HG03342 (cell line): ENCODE data around the gene SF3A2.
"Not testable (repeated sequence)": the region's sequence is repeated elsewhere in the genome, so short reads cannot be mapped to it uniquely, and the experiment has no call there.

ENCODE experiments used
- ATAC-seq: cut with Tn5 transposase; IDR thresholded peaks from one replicate; pipeline ENCODE4 v1.9.1; 2021; ENCODE audit warnings: mild to moderate bottlenecking, moderate library complexity; ENCODE audit not compliant: unreplicated experiment

The SF3A2 gene

DNA sequence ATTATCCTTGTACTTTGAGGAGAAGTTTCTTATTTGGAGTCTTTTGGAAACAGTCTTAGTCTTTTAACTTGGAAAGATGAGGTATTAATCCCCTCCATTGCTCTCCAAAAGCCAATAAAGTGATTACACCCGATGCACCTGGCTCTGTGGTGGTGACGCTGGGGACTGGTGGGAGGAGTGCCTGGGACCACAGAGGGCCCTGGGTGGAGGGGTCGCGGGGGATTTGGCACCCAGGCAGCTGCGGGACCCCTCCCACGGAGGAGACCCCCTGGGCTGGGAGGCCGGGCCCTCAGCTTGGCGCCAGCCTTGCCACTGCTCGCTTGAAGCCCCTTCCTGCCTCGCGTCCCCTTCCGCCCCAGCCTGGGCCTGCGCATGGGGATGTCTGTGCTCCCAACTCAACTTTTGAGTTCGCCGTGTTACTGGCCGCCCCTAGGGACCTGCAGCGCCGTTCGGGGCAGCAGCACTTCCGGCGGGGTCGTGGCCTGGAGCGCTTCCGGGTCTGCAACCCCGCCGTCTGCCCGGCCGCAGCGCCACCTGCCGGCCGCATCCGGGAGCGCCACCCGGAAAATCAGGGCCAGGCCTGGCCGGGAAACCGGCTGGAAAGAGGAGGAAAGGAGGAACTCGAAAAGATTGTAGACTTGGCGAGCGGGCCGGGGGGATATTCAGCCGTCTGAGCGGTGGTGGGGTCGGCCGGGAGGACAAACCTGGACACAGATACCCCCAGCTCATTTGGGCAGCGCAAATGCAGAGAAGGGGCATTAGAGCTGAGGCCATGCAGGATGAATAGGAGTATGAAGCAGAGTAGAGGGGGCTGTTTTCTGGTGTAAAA lies 36.9 kb downstream of the SF3A2 start:
- ATAC-seq = peak; percentile 37

DNA sequence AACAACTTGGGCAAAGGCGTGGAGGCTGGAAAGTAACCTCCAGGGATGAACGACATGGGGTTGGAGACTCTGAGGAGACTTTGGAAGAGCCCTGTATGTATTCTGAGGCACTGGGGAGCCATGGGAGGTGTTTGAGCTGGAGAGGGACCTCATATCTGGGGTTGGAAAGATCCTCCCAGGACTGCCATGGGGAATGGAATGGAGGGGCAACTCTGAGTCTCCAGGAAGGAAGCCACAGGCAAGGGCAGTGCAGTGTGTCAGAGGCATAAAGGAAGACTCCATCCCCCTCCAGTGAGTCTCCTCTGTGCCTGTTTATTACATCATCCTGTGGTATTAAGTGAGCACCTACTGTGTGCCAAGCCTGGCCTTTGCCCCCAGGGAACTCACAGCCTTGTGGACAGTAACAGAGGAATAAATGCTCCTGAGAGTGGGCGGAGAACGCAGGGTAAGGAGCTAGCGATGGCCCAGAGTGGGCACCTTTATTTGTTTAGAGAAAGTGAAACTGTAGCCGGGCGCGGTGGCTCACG lies 37.6 kb downstream of the SF3A2 start:
- ATAC-seq = no peak

DNA sequence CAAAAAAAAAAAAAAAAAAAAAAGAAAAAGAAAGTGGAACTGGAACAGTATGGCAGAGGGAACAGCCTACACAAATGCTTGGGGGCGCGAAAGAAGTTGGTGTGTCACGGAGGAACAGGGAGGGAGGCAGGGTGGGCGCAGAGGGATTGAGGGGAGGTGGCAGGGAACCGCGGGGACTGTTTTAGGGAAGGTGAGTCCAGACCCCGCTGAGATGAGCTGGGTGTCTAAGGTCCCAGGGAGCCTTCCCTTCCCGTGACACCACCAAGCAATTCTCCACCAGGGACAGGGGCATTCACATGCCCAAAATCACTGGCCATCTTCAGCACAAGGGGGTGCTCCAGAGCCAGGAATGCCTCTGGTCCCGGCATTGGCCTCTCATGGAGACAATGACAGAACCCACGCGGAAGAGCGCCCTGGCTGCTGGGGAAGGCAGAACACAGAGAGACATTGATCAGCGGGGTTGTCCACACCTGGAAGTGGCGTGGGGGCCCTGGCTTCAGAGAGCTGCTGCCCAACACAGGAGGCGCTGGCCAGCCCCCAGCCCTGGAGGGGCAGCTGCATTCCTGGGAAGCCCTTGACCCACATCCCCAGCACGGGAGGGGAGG lies 38.4 kb downstream of the SF3A2 start:
- ATAC-seq = no peak

DNA sequence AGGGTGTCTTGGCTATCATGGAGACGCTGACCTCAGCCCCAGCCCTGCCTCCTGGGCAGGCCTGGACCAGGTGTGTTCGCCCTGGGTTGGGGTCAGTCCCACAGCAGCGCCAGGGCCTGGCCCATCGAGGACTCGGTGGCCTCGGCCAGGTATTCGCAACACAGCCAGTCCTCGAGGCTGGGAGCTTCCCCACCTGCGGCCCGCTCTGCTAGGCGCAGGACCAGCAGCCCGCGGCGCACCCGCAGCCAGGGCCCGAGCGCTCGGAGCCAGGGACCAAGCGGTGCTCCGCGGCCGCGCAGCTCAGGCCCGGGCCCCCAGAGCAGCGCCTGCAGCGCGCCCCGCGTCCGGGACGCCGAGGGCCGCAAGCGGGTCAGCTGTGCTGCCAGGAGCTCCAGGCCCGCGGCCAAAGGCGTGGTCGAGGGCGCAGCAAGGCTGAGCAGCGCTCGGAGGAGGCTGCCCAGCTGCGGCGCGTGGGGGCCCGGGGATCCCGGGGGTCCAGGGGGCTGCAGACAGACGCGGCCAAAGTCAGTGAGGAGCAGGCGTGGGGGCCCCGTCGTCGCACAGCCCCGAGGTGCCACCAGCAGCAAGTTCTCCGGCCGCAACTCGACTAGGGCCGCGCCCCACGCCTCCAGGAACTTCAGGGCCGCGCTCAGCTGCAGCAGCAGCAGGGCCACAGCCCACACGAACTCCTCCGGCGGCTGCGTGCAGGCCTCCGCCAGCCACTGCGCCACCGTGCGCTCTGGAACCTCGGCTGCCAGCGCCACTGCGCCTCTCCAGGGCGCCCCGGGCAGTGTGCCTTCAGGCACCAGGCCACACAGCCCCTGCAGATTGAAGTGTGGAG lies 39.2 kb downstream of the SF3A2 start:
- no peak for ATAC-seq

DNA sequence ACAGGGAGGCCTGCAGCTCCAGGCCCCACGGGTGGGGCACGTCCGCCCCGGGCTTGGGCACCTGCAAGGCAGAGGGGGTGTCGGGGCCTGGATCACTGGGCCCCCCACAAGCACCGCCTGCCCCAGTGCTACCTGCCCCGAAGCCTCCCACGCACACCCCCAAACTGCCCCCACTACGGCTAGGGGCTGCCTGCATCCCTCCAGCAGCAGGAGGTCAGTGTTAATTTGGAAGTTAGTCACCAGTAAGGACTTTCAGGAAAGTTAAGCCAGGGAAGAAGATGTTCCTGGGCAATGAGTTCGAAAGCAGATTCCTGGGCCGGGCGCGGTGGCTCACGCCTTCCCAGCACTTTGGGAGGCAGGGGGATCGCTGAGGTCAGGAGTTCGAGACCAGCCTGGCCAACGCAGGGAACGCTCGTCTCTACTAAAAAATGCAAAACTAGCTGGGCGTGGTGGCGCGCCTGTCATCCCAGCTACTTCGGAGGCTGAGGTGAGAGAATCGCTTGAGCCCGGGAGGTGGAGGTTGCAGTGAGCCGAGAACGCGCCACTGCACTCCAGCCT lies 39.9 kb downstream of the SF3A2 start:
- no peak for ATAC-seq

DNA sequence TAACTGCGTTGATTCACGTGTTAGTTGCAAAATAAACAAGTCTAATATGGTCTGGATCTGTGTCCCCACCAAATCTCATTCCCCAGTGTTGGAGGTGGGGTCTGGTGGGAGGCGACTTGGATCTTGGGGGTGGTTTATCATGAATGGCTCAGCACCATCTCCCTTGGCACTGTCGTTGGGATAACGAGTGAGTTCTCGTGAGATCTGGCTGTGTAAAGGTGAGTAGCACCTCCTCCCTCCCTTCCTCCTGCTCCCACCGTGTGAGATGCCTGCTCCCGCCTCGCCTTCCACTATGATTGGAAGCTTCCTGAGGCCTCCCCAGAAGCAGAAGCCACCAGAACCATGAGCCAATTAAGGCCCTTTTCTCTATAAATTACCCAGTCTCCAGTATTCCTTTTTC lies 40.5 kb downstream of the SF3A2 start:
- no peak for ATAC-seq

DNA sequence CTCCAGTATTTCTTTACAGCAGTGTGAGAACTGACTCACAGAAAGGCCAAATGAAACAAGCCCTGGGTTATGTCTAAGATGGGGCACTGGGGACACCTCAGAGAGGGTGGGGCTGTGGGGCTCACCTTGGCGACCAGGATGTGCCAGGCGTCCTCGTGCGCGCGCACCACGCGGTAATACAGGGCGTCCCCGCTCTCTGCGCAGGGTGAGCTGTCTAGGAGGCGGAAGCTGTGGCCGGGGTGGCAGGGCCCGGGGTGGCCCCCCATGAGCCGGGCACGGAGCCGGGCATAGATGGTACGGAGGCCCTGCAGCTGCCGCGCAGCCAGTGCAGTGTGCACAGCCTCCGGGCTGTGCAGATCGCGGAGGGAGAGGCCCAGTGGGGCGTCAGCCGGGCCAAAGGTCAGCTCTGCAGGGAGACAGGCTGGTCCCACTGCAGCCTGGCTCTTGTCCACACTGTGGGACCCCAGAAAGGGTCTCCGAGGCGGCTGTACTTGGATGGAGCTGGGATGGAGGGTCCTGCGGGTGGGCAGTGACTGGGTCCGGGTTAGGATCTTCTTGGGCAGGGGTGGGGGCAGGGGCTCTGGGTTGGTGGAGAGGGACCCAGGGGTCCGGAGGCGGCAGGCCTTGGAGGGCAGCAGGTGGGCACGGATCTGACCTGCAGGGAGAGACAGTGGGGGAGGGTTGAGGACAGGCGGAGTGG lies 42.0 kb downstream of the SF3A2 start:
- no peak for ATAC-seq

DNA sequence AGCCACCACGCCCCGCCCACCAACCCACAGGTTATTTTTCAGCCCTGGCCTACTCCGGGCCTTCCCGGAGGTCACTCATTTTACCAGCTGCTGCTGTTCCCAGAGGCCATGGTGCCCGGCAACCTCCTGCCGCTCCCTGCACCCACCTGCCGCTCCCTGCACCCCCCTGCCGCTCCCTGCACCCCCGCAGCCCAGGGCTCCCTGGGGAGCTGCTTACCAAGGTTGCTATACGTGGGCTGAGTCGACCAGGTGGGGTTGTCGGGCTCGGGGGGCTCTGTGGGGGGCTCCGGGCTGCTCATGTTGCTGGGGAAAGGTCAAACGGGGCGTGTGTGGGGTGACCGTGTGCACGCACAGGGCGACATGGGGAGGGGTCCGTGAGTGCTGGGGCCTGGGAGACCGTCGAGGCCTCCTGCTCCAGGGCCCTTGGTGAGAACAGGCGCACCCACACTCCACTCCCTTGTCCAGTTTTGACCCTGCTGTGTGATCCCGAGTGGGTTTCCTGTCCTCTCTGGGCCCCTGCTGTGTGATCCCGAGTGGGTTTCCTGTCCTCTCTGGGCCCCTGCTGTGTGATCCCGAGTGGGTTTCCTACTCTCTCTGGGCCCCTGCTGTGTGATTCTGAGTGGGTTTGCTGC lies 44.1 kb downstream of the SF3A2 start:
- no peak for ATAC-seq

DNA sequence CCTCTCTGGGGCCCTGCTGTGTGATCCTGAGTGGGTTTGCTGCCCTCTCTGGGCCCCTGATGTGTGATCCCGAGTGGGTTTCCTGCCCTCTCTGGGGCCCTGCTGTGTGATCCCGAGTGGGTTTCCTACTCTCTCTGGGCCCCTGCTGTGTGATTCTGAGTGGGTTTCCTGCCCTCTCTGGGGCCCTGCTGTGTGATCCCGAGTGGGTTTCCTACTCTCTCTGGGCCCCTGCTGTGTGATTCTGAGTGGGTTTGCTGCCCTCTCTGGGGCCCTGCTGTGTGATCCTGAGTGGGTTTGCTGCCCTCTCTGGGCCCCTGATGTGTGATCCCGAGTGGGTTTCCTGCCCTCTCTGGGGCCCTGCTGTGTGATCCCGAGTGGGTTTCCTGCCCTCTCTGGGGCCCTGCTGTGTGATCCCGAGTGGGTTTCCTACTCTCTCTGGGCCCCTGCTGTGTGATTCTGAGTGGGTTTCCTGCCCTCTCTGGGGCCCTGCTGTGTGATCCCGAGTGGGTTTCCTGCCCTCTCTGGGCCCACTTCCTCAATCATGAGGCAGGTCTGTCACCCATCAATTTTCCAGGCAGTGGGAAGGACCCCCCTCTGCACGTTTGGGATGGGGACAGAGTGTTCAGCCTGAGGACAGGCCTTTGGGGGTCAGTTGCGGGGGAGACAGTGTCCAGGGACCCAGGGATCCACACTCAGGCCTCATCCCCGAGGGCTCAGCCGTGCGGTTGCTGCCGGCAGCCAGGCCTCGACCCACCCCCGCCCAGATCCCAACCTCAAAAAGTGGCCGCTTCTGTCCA lies 44.8 kb downstream of the SF3A2 start:
- ATAC-seq = not testable (repeated sequence)

DNA sequence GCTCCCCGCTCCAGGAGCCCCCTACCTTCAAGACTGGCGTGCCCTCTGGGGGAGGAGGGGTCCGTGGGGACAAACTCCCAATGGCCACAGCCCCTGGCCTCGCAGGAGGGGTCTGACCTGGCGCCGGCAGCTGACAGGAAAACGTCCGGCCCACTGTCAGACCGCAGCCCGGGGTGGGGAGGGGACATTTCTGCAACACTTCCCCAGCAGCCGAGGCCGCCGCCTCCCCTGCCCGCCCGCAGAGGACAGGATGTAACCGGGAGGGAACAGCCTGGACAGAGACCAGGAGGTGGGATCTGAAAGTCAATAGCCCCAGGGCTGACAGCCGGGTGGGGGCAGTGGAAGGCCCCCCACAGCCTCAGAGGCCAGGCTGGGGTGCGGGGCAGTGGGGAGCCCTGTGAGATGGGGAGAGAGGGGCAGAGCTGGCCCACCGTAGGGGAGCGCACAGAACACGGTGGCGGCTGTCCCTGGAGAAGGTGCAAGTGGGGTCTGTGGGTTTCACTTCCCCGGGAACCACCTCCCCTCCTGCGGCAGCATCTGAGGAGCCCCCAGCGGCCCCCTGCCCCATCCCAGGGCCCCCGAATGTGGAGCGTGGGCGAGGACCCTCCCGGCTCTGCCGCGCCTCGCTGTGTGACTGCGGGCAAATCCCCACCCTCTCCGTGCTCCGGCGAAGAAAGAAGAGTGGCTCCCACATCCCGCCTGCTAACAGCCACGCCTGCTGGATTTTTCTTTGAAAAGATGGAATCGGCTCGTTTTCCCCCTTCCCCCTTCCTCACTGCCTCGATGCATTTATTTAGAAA lies 45.6 kb downstream of the SF3A2 start, which contains the start of gene PEAK3:
PEAK3 (minus strand) TSS at position 114 of the 800 bp plus-strand sequence. CDS start 1,244 bp downstream, outside the sequence.
- ATAC-seq = no peak

DNA sequence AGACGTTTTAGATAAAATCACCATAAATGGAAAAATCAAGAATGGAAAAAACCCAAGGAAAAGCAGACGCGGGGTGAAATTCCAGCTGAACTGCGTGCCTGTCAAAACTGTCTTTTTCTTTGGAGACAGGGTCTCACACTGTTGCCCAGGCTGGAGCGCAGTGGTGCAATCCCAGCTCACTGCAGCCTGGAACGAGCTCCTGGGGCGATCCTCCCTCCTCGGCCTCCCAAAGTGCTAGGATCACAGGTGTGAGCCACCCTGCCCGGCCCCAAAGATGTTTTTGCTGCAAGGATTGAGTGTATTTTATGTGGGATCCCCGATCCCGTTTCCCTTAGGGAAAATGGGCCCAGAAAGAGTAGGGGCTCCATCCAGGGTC lies 46.2 kb downstream of the SF3A2 start:
- no peak for ATAC-seq

DNA sequence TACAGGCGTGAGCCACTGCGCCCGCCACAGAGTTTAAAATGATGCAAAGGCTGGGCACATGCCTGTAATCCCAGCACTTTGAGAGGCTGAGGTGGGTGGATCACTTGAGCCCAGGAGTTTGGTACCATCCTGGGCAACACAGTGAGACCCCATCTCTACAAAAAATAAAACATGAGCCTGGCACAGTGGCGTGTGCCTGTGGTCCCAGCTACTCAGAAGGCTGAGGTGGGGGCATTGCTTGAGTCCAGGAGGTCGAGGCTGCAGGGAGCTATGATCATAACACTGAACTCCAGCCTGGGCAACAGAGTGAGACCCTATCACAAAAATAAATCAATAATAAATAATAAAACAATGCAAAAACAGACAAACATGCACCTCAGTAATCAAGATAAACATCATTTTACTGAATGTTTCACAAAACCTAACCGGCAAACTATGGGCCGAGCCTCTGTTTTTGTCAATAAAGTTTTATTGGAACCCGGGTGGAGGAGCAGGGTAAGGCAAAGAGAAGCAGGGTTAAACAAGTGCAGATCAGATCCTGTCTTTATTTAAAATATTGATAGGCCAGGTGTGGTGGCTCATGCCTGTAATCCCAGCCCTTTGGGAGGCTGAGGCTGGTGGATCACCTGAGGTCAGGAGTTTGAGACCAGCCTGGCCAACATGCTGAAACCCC lies 47.3 kb downstream of the SF3A2 start:
- ATAC-seq = no peak

DNA sequence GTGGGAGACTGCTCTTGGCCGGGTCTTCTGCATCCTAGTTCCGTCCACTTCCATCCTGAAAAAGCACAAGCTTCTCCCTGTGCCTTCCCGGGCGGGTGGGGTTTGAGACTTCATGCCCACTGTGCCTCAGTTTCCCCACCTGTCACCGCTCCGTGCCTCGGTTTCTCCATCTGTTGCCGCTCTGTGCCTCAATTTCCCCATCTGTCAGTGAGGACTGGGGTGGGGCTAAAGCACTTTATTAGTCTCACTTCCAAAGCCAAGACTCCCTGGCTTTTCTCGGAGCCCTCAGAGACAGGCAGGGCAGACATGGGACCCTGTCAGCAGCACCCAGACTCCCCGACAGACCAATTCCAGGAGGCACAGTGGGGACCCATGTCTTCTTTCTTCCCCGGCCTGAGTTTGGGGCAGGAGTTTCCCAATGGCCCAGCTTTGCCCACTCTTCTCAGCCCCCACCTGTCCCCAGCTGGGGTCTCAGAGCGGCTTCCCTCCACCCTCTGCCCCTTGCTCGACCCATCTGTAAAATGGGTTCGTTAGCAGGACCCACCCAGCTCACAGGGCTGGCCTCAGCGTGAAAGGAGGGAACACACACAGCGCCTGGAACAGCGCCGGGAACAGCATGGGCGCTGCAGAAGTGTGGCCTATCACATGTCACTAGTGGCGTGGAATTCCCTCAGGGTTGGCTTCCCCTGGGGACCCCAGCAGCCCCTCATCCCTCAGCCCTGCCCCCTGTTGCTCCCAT lies 49.9 kb downstream of the SF3A2 start:
- ATAC-seq = no peak

DNA sequence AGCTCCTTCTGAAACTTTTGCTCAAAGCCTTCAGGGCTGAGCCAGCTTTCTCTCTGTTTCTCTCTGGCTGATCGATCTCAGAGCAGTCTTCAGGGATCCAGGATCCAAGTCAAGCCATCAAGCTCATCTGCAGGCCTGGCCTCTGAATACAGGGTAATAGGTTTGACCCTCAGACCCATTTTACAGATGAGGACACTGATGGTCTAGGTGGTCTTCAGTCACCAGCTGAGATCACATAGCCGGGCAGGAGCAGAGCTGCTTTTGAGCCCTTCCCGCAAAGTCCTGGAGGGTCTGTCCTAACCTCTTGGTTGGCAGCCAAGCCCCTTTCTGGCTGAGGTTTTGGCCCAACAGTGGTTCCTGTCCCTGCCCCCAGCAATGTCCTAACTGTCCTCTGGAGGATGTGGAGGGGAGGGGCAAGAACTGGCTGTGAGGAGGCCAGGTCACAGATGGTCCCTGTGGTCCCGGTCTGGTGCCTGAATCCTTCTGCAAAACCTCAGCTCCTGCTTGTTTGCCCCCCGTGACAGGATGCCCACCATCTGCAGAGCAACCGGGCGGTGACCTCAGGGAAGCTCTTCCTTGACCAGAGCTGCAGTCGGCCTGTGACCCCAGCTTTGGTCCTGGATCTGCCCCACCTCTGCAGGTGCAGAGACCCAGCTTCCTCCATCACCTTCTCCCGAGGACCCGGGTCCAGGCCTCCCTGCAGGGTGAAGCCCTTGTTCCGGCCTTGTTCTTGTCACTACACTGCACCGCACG lies 51.1 kb downstream of the SF3A2 start:
- no peak for ATAC-seq

DNA sequence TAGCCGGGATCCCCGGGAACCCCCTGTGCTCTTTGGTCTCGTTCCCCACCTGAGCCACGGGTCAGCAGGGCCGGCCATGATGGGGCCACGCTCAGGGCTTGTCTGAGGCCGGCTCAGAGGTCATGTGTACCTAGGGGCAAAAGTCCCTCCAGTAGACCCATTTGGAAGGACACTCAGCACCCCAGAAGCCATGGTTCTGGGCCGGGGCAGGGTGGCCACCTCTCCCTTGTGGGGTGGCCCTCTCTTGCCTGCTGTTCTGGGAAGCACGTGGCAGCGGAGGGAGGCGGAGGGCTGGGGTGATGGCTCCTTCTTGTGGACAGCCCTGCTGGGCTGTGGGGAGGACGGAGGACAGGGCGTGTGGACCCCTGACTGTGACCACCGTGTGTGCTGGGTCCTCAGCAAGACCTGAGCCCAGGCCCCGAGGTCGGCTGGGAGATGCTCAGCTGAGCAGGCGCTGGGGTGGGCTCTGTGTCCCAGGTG lies 51.8 kb downstream of the SF3A2 start:
- ATAC-seq = no peak
